ENCODE data around the gene AASS.
"Not testable (repeated sequence)": the region's sequence is repeated elsewhere in the genome, so short reads cannot be mapped to it uniquely, and the experiment has no call there.

Gene AASS

GRCh38 chr7:122143751-122144711, at the start of gene AASS:
Gene AASS, minus strand, starts transcription at chr7:122144249. Its CDS starts 10,523 bp downstream, at chr7:122133726.
- DNase-seq: peak; percentile 99

GRCh38 chr7:122188785-122189184, 44.7 kb upstream of the AASS start:
- no peak for DNase-seq

- no peak for DNase-seq
Observed at GRCh38 chr7:122183106-122183505, 39.1 kb upstream of the AASS start.

GRCh38 chr7:122182081-122182480, 38.0 kb upstream of the AASS start:
- DNase-seq: no peak

GRCh38 chr7:122172144-122172543, 28.1 kb upstream of the AASS start:
- DNase-seq: not testable (repeated sequence)

- no peak for DNase-seq
Observed at GRCh38 chr7:122166740-122167139, 22.7 kb upstream of the AASS start.

- DNase-seq: no peak
Observed at GRCh38 chr7:122166275-122166674, 22.2 kb upstream of the AASS start.

GRCh38 chr7:122161628-122162027, 17.6 kb upstream of the AASS start:
- DNase-seq: no peak

GRCh38 chr7:122155566-122155965, 11.5 kb upstream of the AASS start:
- no peak for DNase-seq

GRCh38 chr7:122148878-122149277, 4.8 kb upstream of the AASS start:
- no peak for DNase-seq

- DNase-seq: no peak
Observed at GRCh38 chr7:122148081-122148480, 4.0 kb upstream of the AASS start.

- no peak for DNase-seq
Observed at GRCh38 chr7:122145937-122146645, 2.0 kb upstream of the AASS start.

GRCh38 chr7:122143376-122143750, 686 bp downstream of the AASS start:
- DNase-seq: peak; percentile 81

GRCh38 chr7:122140918-122141317, 3.1 kb downstream of the AASS start:
- DNase-seq: no peak

- peak; percentile 70 for DNase-seq
Observed at GRCh38 chr7:122137251-122138077, 6.6 kb downstream of the AASS start.

- no peak for DNase-seq
Observed at GRCh38 chr7:122136639-122137245, 7.3 kb downstream of the AASS start.

- no peak for DNase-seq
Observed at GRCh38 chr7:122136078-122136477, 8.0 kb downstream of the AASS start.

GRCh38 chr7:122135275-122135674, 8.8 kb downstream of the AASS start:
- no peak for DNase-seq

GRCh38 chr7:122134793-122135192, 9.3 kb downstream of the AASS start:
- DNase-seq: not testable (repeated sequence)

GRCh38 chr7:122133477-122133876, 10.6 kb downstream of the AASS start:
- no peak for DNase-seq

GRCh38 chr7:122132341-122132740, 11.7 kb downstream of the AASS start:
- no peak for DNase-seq

- DNase-seq: no peak
Observed at GRCh38 chr7:122123746-122124145, 20.3 kb downstream of the AASS start.

GRCh38 chr7:122118757-122119156, 25.3 kb downstream of the AASS start:
- no peak for DNase-seq
